ENCODE measurements around the gene KCNH4.
A peak's percentile ranks its signal among the peaks of the same experiment; 100 is the strongest.

Gene KCNH4

GRCh38 chr17:42117397-42118125, 63.4 kb downstream of the KCNH4 start:
- no peak for DNase-seq (ENCODE audit: low read depth)

GRCh38 chr17:42116705-42117396, 64.1 kb downstream of the KCNH4 start:
- peak; percentile 65 for DNase-seq (ENCODE audit: low read depth)

- no peak for DNase-seq (ENCODE audit: low read depth)
These were observed 66.8 kb downstream of the KCNH4 start for GRCh38 chr17:42114118-42114517.

GRCh38 chr17:42113293-42114069, 67.5 kb downstream of the KCNH4 start:
- no peak for DNase-seq (ENCODE audit: low read depth)

- peak; percentile 82 for DNase-seq (ENCODE audit: low read depth)
These were observed 68.3 kb downstream of the KCNH4 start, which contains the start of gene DHX58 for GRCh38 chr17:42112552-42113176. Gene DHX58 (minus strand): TSS chr17:42112714. CDS start chr17:42111892, 822 bp downstream.

GRCh38 chr17:42111871-42112551, 68.9 kb downstream of the KCNH4 start:
- DNase-seq (ENCODE audit: low read depth): peak; percentile 27

GRCh38 chr17:42111265-42111636, 69.7 kb downstream of the KCNH4 start:
- DNase-seq (ENCODE audit: low read depth): no peak

GRCh38 chr17:42110301-42111264, 70.4 kb downstream of the KCNH4 start:
- DNase-seq (ENCODE audit: low read depth): no peak

- no peak for DNase-seq (ENCODE audit: low read depth)
These were observed 71.9 kb downstream of the KCNH4 start for GRCh38 chr17:42109086-42109485.

- no peak for DNase-seq (ENCODE audit: low read depth)
These were observed 73.1 kb downstream of the KCNH4 start for GRCh38 chr17:42107597-42108576.

- DNase-seq (ENCODE audit: low read depth): no peak
These were observed 73.8 kb downstream of the KCNH4 start for GRCh38 chr17:42107124-42107523.

Measured in fibroblast of gingiva (primary cell).